IMR-90 (cell line): ENCODE measurements around the gene PBX3. TPM values are rescaled to one million over a fixed set of nuclear protein-coding genes. Genes with fewer than 3 reads are reported as not detected.

Experiments
- ATAC-seq: fragments of 200-7000 bp; cut with Tn5 transposase; 2 replicates; pipeline ENCODE4 v1.9.1; 2020; ENCODE audit warnings: low read depth, mild to moderate bottlenecking, moderate library complexity
- BruUV-seq: library from RNA; stranded (reverse); fragments of 400-500 nt; replicated peaks from 2 replicates; lab custom pipeline; 2021; lab: Mats Ljungman, UMichigan
- CTCF ChIA-PET: fragments of 300-600 bp; formaldehyde crosslinking; extraction: SDS; loops from one replicate; lab custom pipeline; 2021; ENCODE audit warnings: antibody characterized with exemption; lab: Yijun Ruan, JAX
- POLR2A ChIA-PET: fragments of 300-600 bp; sonication (Branson Sonifier 250); formaldehyde crosslinking; loops from one replicate; lab custom pipeline; 2022; ENCODE audit warnings: antibody characterized with exemption; ENCODE audit not compliant: unreplicated experiment; lab: Charles Lee
- DNase-seq: peaks from one replicate; pipeline ENCODE4 v3.0.0; 2013
- H2AFZ ChIP-seq: replicated peaks from 2 replicates; pipeline ENCODE3; 2013; ENCODE audit warnings: low read length, mild to moderate bottlenecking; ENCODE audit not compliant: poor library complexity
- H2AK5ac ChIP-seq: 2 replicates; pipeline ENCODE4 v1.6.1; 2013; ENCODE audit warnings: low read depth, low read length, inconsistent platforms
- H2AK9ac ChIP-seq: replicated peaks from 2 replicates; pipeline ENCODE3; 2013; ENCODE audit warnings: mild to moderate bottlenecking, low read depth, low read length, moderate library complexity; ENCODE audit not compliant: poor library complexity
- H2BK120ac ChIP-seq: 2 replicates; pipeline ENCODE4 v1.6.1; 2013; ENCODE audit warnings: low read depth, low read length, inconsistent platforms
- H2BK15ac ChIP-seq: 3 replicates; pipeline ENCODE4 v1.6.1; 2013; ENCODE audit warnings: low read depth, low read length, inconsistent platforms
- H2BK20ac ChIP-seq: 2 replicates; pipeline ENCODE4 v1.6.1; 2013; ENCODE audit warnings: low read depth, mild to moderate bottlenecking, inconsistent platforms, low read length, moderate library complexity
- H2BK5ac ChIP-seq: 2 replicates; pipeline ENCODE4 v1.6.1; 2013; ENCODE audit warnings: mild to moderate bottlenecking, low read depth, low read length, inconsistent platforms; ENCODE audit not compliant: poor library complexity, severe bottlenecking
- H3K14ac ChIP-seq: replicated peaks from 2 replicates; pipeline ENCODE4 v1.6.1; 2013; ENCODE audit warnings: low read depth, low read length, inconsistent platforms
- H3K18ac ChIP-seq: 2 replicates; pipeline ENCODE4 v1.6.1; 2013; ENCODE audit warnings: low read depth, low read length, control low read depth
- H3K23ac ChIP-seq: 2 replicates; pipeline ENCODE4 v1.6.1; 2013; ENCODE audit warnings: low read depth, low read length, inconsistent platforms
- H3K27ac ChIP-seq: 2 replicates; pipeline ENCODE4 v1.5.1; 2013; ENCODE audit warnings: mild to moderate bottlenecking, control low read depth, low read length; ENCODE audit not compliant: insufficient read depth
- H3K27me3 ChIP-seq: 2 replicates; pipeline ENCODE4 v1.6.1; 2013; ENCODE audit warnings: low read length; ENCODE audit not compliant: control insufficient read depth, insufficient read depth
- H3K36me3 ChIP-seq: 2 replicates; pipeline ENCODE4 v1.6.1; 2013; ENCODE audit warnings: low read length, mixed read lengths; ENCODE audit not compliant: control insufficient read depth, insufficient read depth
- H3K4ac ChIP-seq: 2 replicates; pipeline ENCODE4 v1.6.1; 2013; ENCODE audit warnings: low read depth, low read length, inconsistent platforms
- H3K4me1 ChIP-seq: 2 replicates; pipeline ENCODE4 v1.6.1; 2013; ENCODE audit warnings: low read length, mixed read lengths; ENCODE audit not compliant: control insufficient read depth, insufficient read depth
- H3K4me2 ChIP-seq: 2 replicates; pipeline ENCODE4 v1.6.1; 2013; ENCODE audit warnings: low read depth, mild to moderate bottlenecking, control low read depth, low read length, moderate library complexity
- H3K4me3 ChIP-seq: 2 replicates; pipeline ENCODE4 v1.5.1; 2013; ENCODE audit warnings: low read depth, mild to moderate bottlenecking, control low read depth, low read length, moderate library complexity; ENCODE audit not compliant: insufficient read depth
- H3K56ac ChIP-seq: 2 replicates; pipeline ENCODE4 v1.6.1; 2013; ENCODE audit warnings: low read length, inconsistent platforms; ENCODE audit not compliant: insufficient read depth; ENCODE audit errors: extremely low read depth
- H3K79me1 ChIP-seq, 2 experiments: 2 replicates each; pipeline ENCODE4 v1.6.1; 2013; ENCODE audit warnings: low read length in 2 of 2, inconsistent platforms in 1 of 2, low read depth in 1 of 2
- H3K9ac ChIP-seq: 2 replicates; pipeline ENCODE4 v1.6.1; 2013; ENCODE audit warnings: low read depth, low read length, control low read depth
- H3K9me1 ChIP-seq: 2 replicates; pipeline ENCODE4 v1.6.1; 2013; ENCODE audit warnings: low read length, inconsistent platforms; ENCODE audit not compliant: insufficient read depth
- H3K9me3 ChIP-seq: 2 replicates; pipeline ENCODE4 v1.6.1; 2013; ENCODE audit warnings: low read length; ENCODE audit not compliant: control insufficient read depth, insufficient read depth
- H4K20me1 ChIP-seq: 2 replicates; pipeline ENCODE4 v1.6.1; 2013; ENCODE audit warnings: low read length, inconsistent platforms; ENCODE audit not compliant: insufficient read depth
- H4K5ac ChIP-seq: 2 replicates; pipeline ENCODE4 v1.6.1; 2013; ENCODE audit warnings: mild to moderate bottlenecking, low read depth, low read length, control low read depth
- H4K8ac ChIP-seq, 2 experiments: 2 replicates each; pipeline ENCODE4 v1.6.1; 2013; ENCODE audit warnings: low read depth in 2 of 2, low read length in 2 of 2, control low read depth in 1 of 2, inconsistent platforms in 1 of 2
- H4K91ac ChIP-seq: 2 replicates; pipeline ENCODE4 v1.6.1; 2013; ENCODE audit warnings: low read depth, low read length, inconsistent platforms; ENCODE audit not compliant: insufficient read depth
- BHLHE40 ChIP-seq: fragments of 150-350 bp; IDR thresholded peaks from 2 replicates; pipeline ENCODE4 v1.6.1; 2016; ENCODE audit warnings: mild to moderate bottlenecking, low read depth, low read length
- CEBPB ChIP-seq: IDR thresholded peaks from 2 replicates; pipeline ENCODE4 v1.6.1; 2012; ENCODE audit warnings: low read depth, low read length, improper control_type of control experiment
- CHD1 ChIP-seq: IDR thresholded peaks from 2 replicates; pipeline ENCODE4 v1.6.1; 2012; ENCODE audit warnings: low read depth, low read length, improper control_type of control experiment
- FOS ChIP-seq: fragments of 150-350 bp; IDR thresholded peaks from 2 replicates; pipeline ENCODE4 v1.6.1; 2016; ENCODE audit warnings: low read depth, low read length
- MAFK ChIP-seq: IDR thresholded peaks from 2 replicates; pipeline ENCODE4 v1.6.1; 2012; ENCODE audit warnings: low read depth, low read length, improper control_type of control experiment
- MAZ ChIP-seq: IDR thresholded peaks from 2 replicates; pipeline ENCODE4 v1.6.1; 2012; ENCODE audit warnings: low read depth, mild to moderate bottlenecking, low read length, improper control_type of control experiment, moderate library complexity, borderline replicate concordance
- MXI1 ChIP-seq: IDR thresholded peaks from 2 replicates; pipeline ENCODE4 v1.6.1; 2012; ENCODE audit warnings: low read depth, mild to moderate bottlenecking, low read length, moderate library complexity, borderline replicate concordance
- NFE2L2 ChIP-seq: fragments of 150-350 bp; IDR thresholded peaks from 2 replicates; pipeline ENCODE4 v1.6.1; 2016; ENCODE audit warnings: low read depth, mild to moderate bottlenecking, low read length
- POLR2A ChIP-seq: IDR thresholded peaks from 2 replicates; pipeline ENCODE4 v1.6.1; 2012; ENCODE audit warnings: mild to moderate bottlenecking, low read depth, low read length
- RAD21 ChIP-seq: IDR thresholded peaks from 2 replicates; pipeline ENCODE4 v1.6.1; 2012; ENCODE audit warnings: low read length, improper control_type of control experiment
- RCOR1 ChIP-seq: IDR thresholded peaks from 2 replicates; pipeline ENCODE4 v1.6.1; 2012; ENCODE audit warnings: mild to moderate bottlenecking, low read length, improper control_type of control experiment; ENCODE audit not compliant: insufficient replicate concordance
- RFX5 ChIP-seq: IDR thresholded peaks from 2 replicates; pipeline ENCODE4 v1.8.0; 2012; ENCODE audit warnings: low read depth, mild to moderate bottlenecking, low read length, moderate library complexity
- SMC3 ChIP-seq: fragments of 150-350 bp; IDR thresholded peaks from 2 replicates; pipeline ENCODE4 v1.6.1; 2016; ENCODE audit warnings: low read depth, mild to moderate bottlenecking, antibody characterized with exemption, low read length, moderate library complexity
- WGBS, 2 experiments: methylation state at CpG; one replicate each; pipeline versions ENCODE4 v1.1.5 to v1.1.7; 2013; ENCODE audit warnings: missing lambda C conversion rate in 2 of 2; ENCODE audit not compliant: insufficient read length in 1 of 2; ENCODE audit errors: extremely low coverage in 2 of 2; 5-methylcytosine and 5-hydroxymethylcytosine counted together
- dilution Hi-C: fragments of 300-500 bp; cut with HindIII; formaldehyde crosslinking; loops from one replicate; pipeline ENCODE4 v1.14.3; 2018; ENCODE audit warnings: low sequenced_read_pairs; ENCODE audit not compliant: unreplicated experiment
- in situ Hi-C: fragments of 300-500 bp; cut with MboI; formaldehyde crosslinking; loops from 3 replicates; pipeline ENCODE4 v1.14.3; 2019; ENCODE audit warnings: low sequenced_read_pairs, inconsistent platforms, mixed read lengths
- intact Hi-C: fragments of 100-400 bp; cut with micrococcal nuclease; formaldehyde crosslinking; loops from 2 replicates; pipeline ENCODE4 v1.10.0; 2022
- polyA plus RNA-seq, 3 experiments: library from polyadenylated mRNA; depleted of rRNA; stranded (reverse); fragments of >200 nt; gene quantifications; 2 replicates each; pipeline ENCODE4 v1.2.3, GENCODE V29; 2012; ENCODE audit warnings: low replicate concordance in 1 of 3
- total RNA-seq: library from RNA; depleted of rRNA; stranded (reverse); fragments of >200 nt; gene quantifications from 2 replicates; pipeline ENCODE4 v1.2.3, GENCODE V29; 2012
- TF ChIP-seq, protein P1 (sequence below): fragments of 150-350 bp; IDR thresholded peaks from 2 replicates; pipeline ENCODE4 v1.6.1; 2016; ENCODE audit warnings: low read depth, mild to moderate bottlenecking, low read length, moderate library complexity, borderline replicate concordance
- TF ChIP-seq, protein P2 (sequence below): fragments of 150-350 bp; IDR thresholded peaks from 2 replicates; pipeline ENCODE4 v1.6.1; 2017; ENCODE audit warnings: mild to moderate bottlenecking, antibody characterized with exemption, low read length, low read depth
- TF ChIP-seq, protein P3 (sequence below): conservative IDR thresholded peaks from 2 replicates; pipeline ENCODE4 v1.5.1; 2012; ENCODE audit warnings: mild to moderate bottlenecking, low read depth, low read length, improper control_type of control experiment

Gene PBX3
- total and polyA plus RNA-seq, 2 of the 4 experiments (the other 2 are of a cell fraction): 12.0 to 15.6 TPM

DNA sequence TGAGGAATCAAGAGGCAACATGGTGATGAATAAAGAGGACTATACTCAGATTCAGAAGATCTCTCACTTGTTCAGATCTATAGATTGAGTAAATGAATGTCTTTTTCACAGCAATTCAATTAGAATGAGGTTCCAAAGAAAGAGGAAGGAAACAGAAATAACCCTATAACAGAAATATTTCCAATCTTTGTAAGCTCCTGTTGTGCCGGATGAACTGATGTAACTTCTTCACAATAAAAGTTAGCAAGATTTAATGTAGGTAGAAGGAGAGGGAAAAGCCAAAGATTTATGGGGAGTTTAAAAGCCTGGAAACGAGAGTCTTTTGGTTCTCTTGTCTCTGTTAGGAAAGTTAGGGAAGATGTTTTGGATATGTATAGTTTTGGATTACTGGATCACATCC, 92.1 kb downstream of the PBX3 start:
- intact Hi-C loops: loop anchor here (5.0 kb wide), 1 partner anchor 47 kb away; no protein-coding TSS in a partner anchor
- H4K20me1 ChIP-seq: no peaks in the 10 kb centered on the region; the same call in 1 of the 2 replicates

More for the DNA sequence above, 92.1 kb downstream of the PBX3 start:
- no peak overlapping the region for H2AK9ac ChIP-seq
- H2BK120ac ChIP-seq: no peak overlapping the region
- CTCF ChIA-PET: interaction anchor here (1.1 kb wide), 1 partner anchor 9 kb away, joined by 3 read pairs; no protein-coding TSS in a partner anchor
- DNase-seq (no peak), ATAC-seq (no peak)
- H2AFZ ChIP-seq: no peak overlapping the region
- POLR2A ChIA-PET: no interaction called here
- H3K4me2 ChIP-seq: peak overlapping the region; percentile 46
- H4K5ac ChIP-seq: no peak overlapping the region
- H3K9me3 ChIP-seq: no peaks in the 10 kb centered on the region
- no peak overlapping the region for H4K91ac ChIP-seq
- no peak overlapping the region for H3K56ac ChIP-seq
- H3K23ac ChIP-seq: no peak overlapping the region
- H3K79me1 ChIP-seq: peaks cover 18 to 20% of the 10 kb centered on the region in 2 experiments
- H3K27me3 ChIP-seq: no peaks in the 10 kb centered on the region
- no peaks in the 10 kb centered on the region for H3K4me1 ChIP-seq
- dilution Hi-C loops: no loop called here
- BruUV-seq: no TSS peak
- TF ChIP-seq FOS (no peak), RCOR1 (no peak), POLR2A (no peak), MAFK (no peak), CEBPB (no peak), SMC3 (no peak), RFX5 (no peak), NFE2L2 (no peak), RAD21 (no peak), MXI1 (no peak), CHD1 (no peak), MAZ (no peak), BHLHE40 (no peak)
- TF ChIP-seq, protein P1, sequence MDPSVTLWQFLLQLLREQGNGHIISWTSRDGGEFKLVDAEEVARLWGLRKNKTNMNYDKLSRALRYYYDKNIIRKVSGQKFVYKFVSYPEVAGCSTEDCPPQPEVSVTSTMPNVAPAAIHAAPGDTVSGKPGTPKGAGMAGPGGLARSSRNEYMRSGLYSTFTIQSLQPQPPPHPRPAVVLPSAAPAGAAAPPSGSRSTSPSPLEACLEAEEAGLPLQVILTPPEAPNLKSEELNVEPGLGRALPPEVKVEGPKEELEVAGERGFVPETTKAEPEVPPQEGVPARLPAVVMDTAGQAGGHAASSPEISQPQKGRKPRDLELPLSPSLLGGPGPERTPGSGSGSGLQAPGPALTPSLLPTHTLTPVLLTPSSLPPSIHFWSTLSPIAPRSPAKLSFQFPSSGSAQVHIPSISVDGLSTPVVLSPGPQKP: no peak
- TF ChIP-seq, protein P2, sequence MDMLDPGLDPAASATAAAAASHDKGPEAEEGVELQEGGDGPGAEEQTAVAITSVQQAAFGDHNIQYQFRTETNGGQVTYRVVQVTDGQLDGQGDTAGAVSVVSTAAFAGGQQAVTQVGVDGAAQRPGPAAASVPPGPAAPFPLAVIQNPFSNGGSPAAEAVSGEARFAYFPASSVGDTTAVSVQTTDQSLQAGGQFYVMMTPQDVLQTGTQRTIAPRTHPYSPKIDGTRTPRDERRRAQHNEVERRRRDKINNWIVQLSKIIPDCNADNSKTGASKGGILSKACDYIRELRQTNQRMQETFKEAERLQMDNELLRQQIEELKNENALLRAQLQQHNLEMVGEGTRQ: no peak
- TF ChIP-seq, protein P3, sequence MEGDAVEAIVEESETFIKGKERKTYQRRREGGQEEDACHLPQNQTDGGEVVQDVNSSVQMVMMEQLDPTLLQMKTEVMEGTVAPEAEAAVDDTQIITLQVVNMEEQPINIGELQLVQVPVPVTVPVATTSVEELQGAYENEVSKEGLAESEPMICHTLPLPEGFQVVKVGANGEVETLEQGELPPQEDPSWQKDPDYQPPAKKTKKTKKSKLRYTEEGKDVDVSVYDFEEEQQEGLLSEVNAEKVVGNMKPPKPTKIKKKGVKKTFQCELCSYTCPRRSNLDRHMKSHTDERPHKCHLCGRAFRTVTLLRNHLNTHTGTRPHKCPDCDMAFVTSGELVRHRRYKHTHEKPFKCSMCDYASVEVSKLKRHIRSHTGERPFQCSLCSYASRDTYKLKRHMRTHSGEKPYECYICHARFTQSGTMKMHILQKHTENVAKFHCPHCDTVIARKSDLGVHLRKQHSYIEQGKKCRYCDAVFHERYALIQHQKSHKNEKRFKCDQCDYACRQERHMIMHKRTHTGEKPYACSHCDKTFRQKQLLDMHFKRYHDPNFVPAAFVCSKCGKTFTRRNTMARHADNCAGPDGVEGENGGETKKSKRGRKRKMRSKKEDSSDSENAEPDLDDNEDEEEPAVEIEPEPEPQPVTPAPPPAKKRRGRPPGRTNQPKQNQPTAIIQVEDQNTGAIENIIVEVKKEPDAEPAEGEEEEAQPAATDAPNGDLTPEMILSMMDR: no peak
- no peaks in the 10 kb centered on the region for H3K36me3 ChIP-seq
- H3K9me1 ChIP-seq: no peaks in the 10 kb centered on the region
- H3K4ac ChIP-seq: no peak overlapping the region
- H3K18ac ChIP-seq: no peak overlapping the region
- no peak overlapping the region for H2BK20ac ChIP-seq
- WGBS, 2 experiments: no CpG with 5 or more reads among the region's 2 CpGs
- no peak overlapping the region for H3K9ac ChIP-seq
- no peak overlapping the region for H4K8ac ChIP-seq
- in situ Hi-C loops: no loop called here
- H2AK5ac ChIP-seq: no peak overlapping the region
- no peak overlapping the region for H2BK15ac ChIP-seq
- H3K4me3 ChIP-seq: no peak overlapping the region
- no peak overlapping the region for H2BK5ac ChIP-seq
- no peak overlapping the region for H3K14ac ChIP-seq
- no peak overlapping the region for H3K27ac ChIP-seq
